GM12878 (cell line): ENCODE results near the gene CHDH. TPM values are rescaled to one million over a fixed set of nuclear protein-coding genes. Genes with fewer than 3 reads are reported as not detected.

Experiments used
- ATAC-seq: fragments of 200-7000 bp; cut with Tn5 transposase; 3 replicates; pipeline ENCODE4 v1.9.1; 2020; ENCODE audit warnings: mild to moderate bottlenecking, moderate library complexity
- BruUV-seq: library from RNA; stranded (reverse); fragments of 400-500 nt; replicated peaks from 2 replicates; lab custom pipeline; 2021; lab: Mats Ljungman, UMichigan
- CTCF ChIA-PET: fragments of 300-600 bp; sonication (Branson Sonifier 250); formaldehyde crosslinking; extraction: SDS; loops from one replicate; lab custom pipeline; 2021; ENCODE audit warnings: inconsistent platforms; lab: Yijun Ruan, JAX
- POLR2A ChIA-PET: fragments of 350-600 bp; formaldehyde crosslinking; extraction: SDS; loops from one replicate; lab custom pipeline; 2021; ENCODE audit warnings: inconsistent platforms; lab: Charles Lee
- RAD21 ChIA-PET: fragments of 300-600 bp; sonication (Branson Sonifier 250); formaldehyde crosslinking; loops from one replicate; lab custom pipeline; 2023; ENCODE audit warnings: antibody characterized with exemption; ENCODE audit not compliant: unreplicated experiment; lab: Charles Lee
- SMC1A ChIA-PET: fragments of 300-600 bp; sonication (Branson Sonifier 250); formaldehyde crosslinking; loops from one replicate; lab custom pipeline; 2023; ENCODE audit not compliant: unreplicated experiment, uncharacterized antibody; lab: Charles Lee
- DNase-seq: peaks from one replicate; pipeline ENCODE4 v3.0.0-alpha.2; 2011; ENCODE audit warnings: low read depth, low spot score
- FAIRE-seq: peaks from 3 replicates; lab custom pipeline; 2011; peaks lifted over from hg19 to GRCh38; lab: Jason Lieb, UNC
- H2AFZ ChIP-seq: 2 replicates; pipeline ENCODE4 v1.6.0; 2011; ENCODE audit warnings: low read depth, low read length, control low read depth; ENCODE audit not compliant: control insufficient read depth
- H3K27ac ChIP-seq: 2 replicates; pipeline ENCODE4 v1.5.1; 2011; ENCODE audit warnings: control low read depth; ENCODE audit not compliant: control insufficient read depth, insufficient read depth
- H3K27me3 ChIP-seq, 2 experiments: replicated peaks in 1 of 2; 2 replicates each; pipeline versions ENCODE4 v1.6.0 to v1.6.1; 2011; ENCODE audit warnings: low read length in 1 of 2; ENCODE audit not compliant: control insufficient read depth in 2 of 2, insufficient read depth in 2 of 2
- H3K36me3 ChIP-seq, 2 experiments: 2 replicates each; pipeline ENCODE4 v1.5.1; 2011; ENCODE audit warnings: low read length in 1 of 2; ENCODE audit not compliant: control insufficient read depth in 2 of 2, insufficient read depth in 2 of 2
- H3K4me1 ChIP-seq: 2 replicates; pipeline ENCODE4 v1.6.1; 2011; ENCODE audit warnings: mild to moderate bottlenecking, low read length, moderate library complexity, mixed read lengths; ENCODE audit not compliant: control insufficient read depth, insufficient read depth
- H3K4me2 ChIP-seq: 2 replicates; pipeline ENCODE4 v1.6.0; 2011; ENCODE audit warnings: control low read depth; ENCODE audit not compliant: control insufficient read depth, insufficient read depth
- H3K4me3 ChIP-seq: fragments of 200-600 bp; sonication (generic); 2 replicates; pipeline ENCODE4 v1.5.1; 2016
- H3K79me2 ChIP-seq: 2 replicates; pipeline ENCODE4 v1.6.0; 2011; ENCODE audit warnings: low read length; ENCODE audit not compliant: control insufficient read depth, insufficient read depth
- H3K9ac ChIP-seq: 2 replicates; pipeline ENCODE4 v1.8.0; 2011; ENCODE audit warnings: low read length, control low read depth, mixed read lengths; ENCODE audit not compliant: control insufficient read depth, insufficient read depth
- H3K9me3 ChIP-seq: replicated peaks from 3 replicates; pipeline ENCODE4 v1.5.1; 2011; ENCODE audit warnings: mild to moderate bottlenecking, low read length; ENCODE audit not compliant: control insufficient read depth, insufficient read depth
- H4K20me1 ChIP-seq: 2 replicates; pipeline ENCODE4 v1.6.0; 2011; ENCODE audit not compliant: control insufficient read depth, insufficient read depth
- BMI1 ChIP-seq: fragments of 450-650 bp; IDR thresholded peaks from 2 replicates; pipeline ENCODE4 v1.6.1; 2016; ENCODE audit warnings: mild to moderate bottlenecking, moderate library complexity, borderline replicate concordance
- CBX3 ChIP-seq: fragments of 200-600 bp; sonication (generic); IDR thresholded peaks from 2 replicates; pipeline ENCODE4 v1.6.1; 2016; ENCODE audit warnings: low read depth, borderline replicate concordance
- CEBPB ChIP-seq, 2 experiments: fragments of 150-350 bp in 1 of 2; IDR thresholded peaks; 2 replicates each; pipeline ENCODE4 v1.6.1; 2012 to 2014; ENCODE audit warnings: low read depth in 2 of 2, low read length in 2 of 2, borderline replicate concordance in 1 of 2, inconsistent platforms in 1 of 2
- CHD2 ChIP-seq: IDR thresholded peaks from 2 replicates; pipeline ENCODE4 v1.6.1; 2011; ENCODE audit warnings: low read depth, low read length, improper control_type of control experiment, borderline replicate concordance
- E2F8 ChIP-seq: fragments of 450-650 bp; IDR thresholded peaks from 2 replicates; pipeline ENCODE4 v1.6.1; 2018; ENCODE audit warnings: mild to moderate bottlenecking, low read depth, moderate library complexity; ENCODE audit not compliant: partially characterized antibody
- IRF4 ChIP-seq: IDR thresholded peaks from 2 replicates; pipeline ENCODE4 v1.6.1; 2011; ENCODE audit warnings: low read depth, low read length
- PML ChIP-seq: IDR thresholded peaks from 2 replicates; pipeline ENCODE4 v1.6.1; 2012; ENCODE audit warnings: low read length, inconsistent platforms
- SMAD1 ChIP-seq: fragments of 450-650 bp; IDR thresholded peaks from 2 replicates; pipeline ENCODE4 v1.6.1; 2018; ENCODE audit warnings: mild to moderate bottlenecking, low read depth; ENCODE audit not compliant: partially characterized antibody
- YY1 ChIP-seq: IDR thresholded peaks from 2 replicates; pipeline ENCODE4 v1.6.1; 2011; ENCODE audit warnings: low read depth, mild to moderate bottlenecking, low read length
- ZNF687 ChIP-seq: fragments of 450-650 bp; IDR thresholded peaks from 2 replicates; pipeline ENCODE4 v1.6.1; 2017; ENCODE audit warnings: mild to moderate bottlenecking, moderate library complexity
- WGBS: methylation state at CpG from one replicate; pipeline ENCODE4 v1.1.6; 2016; ENCODE audit warnings: low lambda C conversion rate; ENCODE audit not compliant: insufficient replicate concordance, insufficient coverage; ENCODE audit errors: missing lambda C conversion rate; 5-methylcytosine and 5-hydroxymethylcytosine counted together
- in situ Hi-C: fragments of 300-500 bp; cut with MboI; formaldehyde crosslinking; loops from 9 replicates; pipeline ENCODE4 v1.14.3; 2018; ENCODE audit warnings: mixed read lengths
- intact Hi-C: fragments of 100-400 bp; cut with micrococcal nuclease; formaldehyde crosslinking; loops from one replicate; pipeline ENCODE4 v1.14.2; 2022; ENCODE audit not compliant: unreplicated experiment
- polyA plus RNA-seq, 11 experiments: library from polyadenylated mRNA; depleted of rRNA in 4 of 11; unstranded in 6 of 11; stranded (reverse) in 5 of 11; fragments of >200 nt; fragmentation: Nextera tagmentation in 4 of 11; fragmentation: Illumina TruSeq in 1 of 11; extraction: Ambion mirVana in 4 of 11; extraction: Trizol in 1 of 11; gene quantifications; 1 replicate in 1 of 11; 2 replicates in 10 of 11; pipeline versions ENCODE4 v1.2.1 to v1.2.3, GENCODE V29; 2011 to 2016; ENCODE audit warnings: inconsistent platforms in 2 of 11, missing spikeins in 2 of 11, low read depth in 1 of 11
- total RNA-seq, 4 experiments: library from RNA; depleted of rRNA in 3 of 4; stranded (reverse); fragments of >200 nt in 3 of 4; fragmentation: Illumina TruSeq in 1 of 4; extraction: Trizol in 1 of 4; gene quantifications; 2 replicates each; pipeline versions ENCODE4 v1.2.1 to v1.2.3, GENCODE V29; 2013 to 2021
- TF ChIP-seq, protein P1 (sequence below): fragments of 450-650 bp; conservative IDR thresholded peaks from 2 replicates; pipeline ENCODE4 v1.6.1; 2017; ENCODE audit warnings: mild to moderate bottlenecking, moderate library complexity
- TF ChIP-seq, protein P2 (sequence below): IDR thresholded peaks from 2 replicates; pipeline ENCODE4 v1.6.1; 2012; ENCODE audit warnings: low read depth, low read length, improper control_type of control experiment
- TF ChIP-seq, protein P3 (sequence below): IDR thresholded peaks from 2 replicates; pipeline ENCODE4 v1.6.1; 2011; ENCODE audit warnings: mild to moderate bottlenecking, low read depth, low read length, moderate library complexity; ENCODE audit not compliant: insufficient replicate concordance

CHDH gene
- total and polyA plus RNA-seq, 10 of the 15 experiments (the other 5 are each of a cell fraction or from before 2014, with no cell fraction given) = 0.95 to 8.3 (median 2.9) TPM

- BruUV-seq = no TSS peak
- DNase-seq = no peak
- TF ChIP-seq CEBPB (IDR thresholded peaks at IDR 0.05; ENCODE audit: borderline replicate concordance in 1 of 2, low read depth in 2 of 2, low read length in 2 of 2) (no peak), YY1 (no peak), SMAD1 (no peak), CBX3 (no peak), ZNF687 (no peak), CHD2 (no peak), IRF4 (no peak), BMI1 (no peak), PML (no peak), E2F8 (no peak)
- TF ChIP-seq, protein P1, sequence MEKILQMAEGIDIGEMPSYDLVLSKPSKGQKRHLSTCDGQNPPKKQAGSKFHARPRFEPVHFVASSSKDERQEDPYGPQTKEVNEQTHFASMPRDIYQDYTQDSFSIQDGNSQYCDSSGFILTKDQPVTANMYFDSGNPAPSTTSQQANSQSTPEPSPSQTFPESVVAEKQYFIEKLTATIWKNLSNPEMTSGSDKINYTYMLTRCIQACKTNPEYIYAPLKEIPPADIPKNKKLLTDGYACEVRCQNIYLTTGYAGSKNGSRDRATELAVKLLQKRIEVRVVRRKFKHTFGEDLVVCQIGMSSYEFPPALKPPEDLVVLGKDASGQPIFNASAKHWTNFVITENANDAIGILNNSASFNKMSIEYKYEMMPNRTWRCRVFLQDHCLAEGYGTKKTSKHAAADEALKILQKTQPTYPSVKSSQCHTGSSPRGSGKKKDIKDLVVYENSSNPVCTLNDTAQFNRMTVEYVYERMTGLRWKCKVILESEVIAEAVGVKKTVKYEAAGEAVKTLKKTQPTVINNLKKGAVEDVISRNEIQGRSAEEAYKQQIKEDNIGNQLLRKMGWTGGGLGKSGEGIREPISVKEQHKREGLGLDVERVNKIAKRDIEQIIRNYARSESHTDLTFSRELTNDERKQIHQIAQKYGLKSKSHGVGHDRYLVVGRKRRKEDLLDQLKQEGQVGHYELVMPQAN = no peak
- TF ChIP-seq, protein P2, sequence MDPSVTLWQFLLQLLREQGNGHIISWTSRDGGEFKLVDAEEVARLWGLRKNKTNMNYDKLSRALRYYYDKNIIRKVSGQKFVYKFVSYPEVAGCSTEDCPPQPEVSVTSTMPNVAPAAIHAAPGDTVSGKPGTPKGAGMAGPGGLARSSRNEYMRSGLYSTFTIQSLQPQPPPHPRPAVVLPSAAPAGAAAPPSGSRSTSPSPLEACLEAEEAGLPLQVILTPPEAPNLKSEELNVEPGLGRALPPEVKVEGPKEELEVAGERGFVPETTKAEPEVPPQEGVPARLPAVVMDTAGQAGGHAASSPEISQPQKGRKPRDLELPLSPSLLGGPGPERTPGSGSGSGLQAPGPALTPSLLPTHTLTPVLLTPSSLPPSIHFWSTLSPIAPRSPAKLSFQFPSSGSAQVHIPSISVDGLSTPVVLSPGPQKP = no peak
- TF ChIP-seq, protein P3, sequence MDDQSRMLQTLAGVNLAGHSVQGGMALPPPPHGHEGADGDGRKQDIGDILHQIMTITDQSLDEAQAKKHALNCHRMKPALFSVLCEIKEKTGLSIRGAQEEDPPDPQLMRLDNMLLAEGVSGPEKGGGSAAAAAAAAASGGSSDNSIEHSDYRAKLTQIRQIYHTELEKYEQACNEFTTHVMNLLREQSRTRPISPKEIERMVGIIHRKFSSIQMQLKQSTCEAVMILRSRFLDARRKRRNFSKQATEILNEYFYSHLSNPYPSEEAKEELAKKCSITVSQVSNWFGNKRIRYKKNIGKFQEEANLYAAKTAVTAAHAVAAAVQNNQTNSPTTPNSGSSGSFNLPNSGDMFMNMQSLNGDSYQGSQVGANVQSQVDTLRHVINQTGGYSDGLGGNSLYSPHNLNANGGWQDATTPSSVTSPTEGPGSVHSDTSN = no peak
Measured at GRCh38 chr3:53763353-53763752, 82.9 kb downstream of the CHDH start.

More at GRCh38 chr3:53763353-53763752, 82.9 kb downstream of the CHDH start:
- Histone ChIP-seq H4K20me1 (no peaks in the 10 kb centered on the region), H3K9me3 (no peaks in the 10 kb centered on the region), H2AFZ (no peak overlapping the region), H3K4me1 (no peaks in the 10 kb centered on the region), H3K27me3 (no peaks in the 10 kb centered on the region), H3K4me3 (no peak overlapping the region), H3K36me3 (no peaks in the 10 kb centered on the region), H3K4me2 (no peak overlapping the region), H3K9ac (no peak overlapping the region), H3K27ac (no peak overlapping the region), H3K79me2 (no peaks in the 10 kb centered on the region)
- intact Hi-C loops (no loop called here), in situ Hi-C loops (no loop called here)
- ChIA-PET RAD21 (no interaction called here), CTCF (no interaction called here), SMC1A (interaction anchor here (0.7 to 1.7 kb wide), 2 partner anchors 10 to 11 kb away, joined by 3 to 5 read pairs; no protein-coding TSS in a partner anchor), POLR2A (no interaction called here)
- no peak for FAIRE-seq
- WGBS = 75% methylated on average over 7 of the region's 7 CpGs
- no peak for ATAC-seq
